Measurements from ENCODE around the gene POLR3GL. TPM values are rescaled to one million over a fixed set of nuclear protein-coding genes. Genes with fewer than 3 reads are reported as not detected.

POLR3GL gene
- total RNA-seq, 2 experiments from 2014 or later = 19.8 to 27.3 TPM

GRCh38 chr1:146019231-146020057 lies 55.0 kb downstream of the POLR3GL start:
- no peak overlapping the region for H2AFZ ChIP-seq (ENCODE audit: low read length)
- DNase-seq (ENCODE audit: low spot score) = no peak
- H3K27ac ChIP-seq (ENCODE audit: low read depth, low read length, poor library complexity, severe bottlenecking) = no peak overlapping the region
- TF ChIP-seq CTCF (conservative IDR thresholded peaks at IDR 0.05; ENCODE audit: low read length) (no peak), EZH2phosphoT487 (IDR thresholded peaks at IDR 0.05; ENCODE audit: borderline replicate concordance, low read depth, low read length) (no peak)
- H3K9me2 ChIP-seq (ENCODE audit: insufficient read depth, low read length) = no peaks in the 10 kb centered on the region
- no TSS peak for BruUV-seq (replicated peaks)
- H4K20me1 ChIP-seq (ENCODE audit: insufficient read depth, low read length) = no peaks in the 10 kb centered on the region
- intact Hi-C loops (cut with micrococcal nuclease; ENCODE audit: unreplicated experiment) = no loop called here
- H3K4me2 ChIP-seq (ENCODE audit: low read length) = no peak overlapping the region
- H3K4me1 ChIP-seq (ENCODE audit: insufficient read depth, low read length, poor library complexity, severe bottlenecking) = no peaks in the 10 kb centered on the region
- no peaks in the 10 kb centered on the region for H3K9me3 ChIP-seq (ENCODE audit: low read length)
- H3K36me3 ChIP-seq (ENCODE audit: insufficient read depth, low read length) = no peaks in the 10 kb centered on the region
- no peak overlapping the region for H3K4me3 ChIP-seq (ENCODE audit: low read depth, low read length, poor library complexity, severe bottlenecking)
- POLR2A ChIA-PET = interaction anchor here (0.7 kb wide), 2 partner anchors 13 to 33 kb away, joined by 3 read pairs; no protein-coding TSS in a partner anchor
- no peaks in the 10 kb centered on the region for H3K79me2 ChIP-seq (ENCODE audit: insufficient read depth, low read depth, low read length)
- CTCF ChIA-PET (ENCODE audit: unreplicated experiment) = no interaction called here

- Histone ChIP-seq H3K79me2 (ENCODE audit: insufficient read depth, low read depth, low read length) (no peaks in the 10 kb centered on the region), H2AFZ (ENCODE audit: low read length) (no peak overlapping the region), H3K9me3 (ENCODE audit: low read length) (no peaks in the 10 kb centered on the region), H3K4me3 (ENCODE audit: low read depth, low read length, poor library complexity, severe bottlenecking) (no peak overlapping the region), H3K9me2 (ENCODE audit: insufficient read depth, low read length) (no peaks in the 10 kb centered on the region), H3K27ac (ENCODE audit: low read depth, low read length, poor library complexity, severe bottlenecking) (no peak overlapping the region), H3K4me2 (ENCODE audit: low read length) (no peak overlapping the region), H3K36me3 (ENCODE audit: insufficient read depth, low read length) (no peaks in the 10 kb centered on the region), H3K4me1 (ENCODE audit: insufficient read depth, low read length, poor library complexity, severe bottlenecking) (no peaks in the 10 kb centered on the region), H4K20me1 (ENCODE audit: insufficient read depth, low read length) (no peaks in the 10 kb centered on the region)
- intact Hi-C loops (cut with micrococcal nuclease; ENCODE audit: unreplicated experiment) = no loop called here
- ChIA-PET CTCF (ENCODE audit: unreplicated experiment) (no interaction called here), POLR2A (interaction anchor here (0.7 kb wide), 1 partner anchor 13 kb away, joined by 3 read pairs; no protein-coding TSS in a partner anchor)
- no TSS peak for BruUV-seq (replicated peaks)
- 0 out of 2 replicates have a peak, but pooled peaks have one; percentile 15 for TF ChIP-seq CTCF (conservative IDR thresholded peaks at IDR 0.05; ENCODE audit: low read length)
- TF ChIP-seq EZH2phosphoT487 (IDR thresholded peaks at IDR 0.05; ENCODE audit: borderline replicate concordance, low read depth, low read length) = no peak
- no peak for DNase-seq (ENCODE audit: low spot score)
Observed at GRCh38 chr1:146020058-146021049, 55.9 kb downstream of the POLR3GL start.
